H1 (cell line): Measurements from ENCODE around the gene PSPC1. TPM values are rescaled to one million over a fixed set of nuclear protein-coding genes. Genes with fewer than 3 reads are reported as not detected.

Experiments used
- EP300 ChIP-seq, 2 experiments: IDR thresholded peaks; 1 replicate in 1 of 2; 2 replicates in 1 of 2; pipeline ENCODE4 v1.6.1; 2011 to 2012; ENCODE audit warnings: low read depth in 2 of 2, low read length in 2 of 2, mild to moderate bottlenecking in 2 of 2, borderline replicate concordance in 1 of 2, inconsistent platforms in 1 of 2, moderate library complexity in 1 of 2
- FOSL1 ChIP-seq: IDR thresholded peaks from 2 replicates; pipeline ENCODE4 v1.6.1; 2011; ENCODE audit warnings: mild to moderate bottlenecking, low read depth, low read length, moderate library complexity; ENCODE audit not compliant: insufficient read depth
- POLR2AphosphoS5 ChIP-seq: IDR thresholded peaks from 2 replicates; pipeline ENCODE4 v1.6.1; 2011; ENCODE audit warnings: low read depth, low read length
- RAD21 ChIP-seq, 2 experiments: IDR thresholded peaks in 1 of 2; conservative IDR thresholded peaks in 1 of 2; 2 replicates each; pipeline ENCODE4 v1.6.1; 2011; ENCODE audit warnings: low read depth in 2 of 2, low read length in 2 of 2, improper control_type of control experiment in 1 of 2, inconsistent platforms in 1 of 2, mild to moderate bottlenecking in 1 of 2, moderate library complexity in 1 of 2
- RBBP5 ChIP-seq: IDR thresholded peaks from 2 replicates; pipeline ENCODE4 v1.7.1; 2012; ENCODE audit warnings: low read depth, mild to moderate bottlenecking, inconsistent platforms, low read length, moderate library complexity, borderline replicate concordance
- SIX5 ChIP-seq: IDR thresholded peaks from 2 replicates; pipeline ENCODE4 v1.6.1; 2011; ENCODE audit warnings: mild to moderate bottlenecking, low read depth, low read length
- polyA plus RNA-seq, 7 experiments: library from polyadenylated mRNA; depleted of rRNA in 3 of 7; stranded (reverse) in 5 of 7; unstranded in 2 of 7; fragments of >200 nt in 5 of 7; fragments of 200-250 nt in 2 of 7; gene quantifications; 1 replicate in 5 of 7; 2 replicates in 1 of 7; 4 replicates in 1 of 7; pipeline versions ENCODE4 v1.2.1 to v1.2.3, GENCODE V29; 2011 to 2013; ENCODE audit warnings: missing spikeins in 2 of 7, mixed read lengths in 2 of 7
- total RNA-seq: library from RNA; stranded (reverse); fragmentation: NEBNext Ultra II Directional; extraction: Animal tissue kit (Norgen Biotek cat#: 25700); gene quantifications from 2 replicates; pipeline ENCODE4 v1.2.1, GENCODE V29; 2021

The PSPC1 gene
- total and polyA plus RNA-seq, 2 of the 8 experiments (the other 6 are each of a cell fraction or from before 2014, with no cell fraction given) = 53.4 to 97.4 TPM

DNA sequence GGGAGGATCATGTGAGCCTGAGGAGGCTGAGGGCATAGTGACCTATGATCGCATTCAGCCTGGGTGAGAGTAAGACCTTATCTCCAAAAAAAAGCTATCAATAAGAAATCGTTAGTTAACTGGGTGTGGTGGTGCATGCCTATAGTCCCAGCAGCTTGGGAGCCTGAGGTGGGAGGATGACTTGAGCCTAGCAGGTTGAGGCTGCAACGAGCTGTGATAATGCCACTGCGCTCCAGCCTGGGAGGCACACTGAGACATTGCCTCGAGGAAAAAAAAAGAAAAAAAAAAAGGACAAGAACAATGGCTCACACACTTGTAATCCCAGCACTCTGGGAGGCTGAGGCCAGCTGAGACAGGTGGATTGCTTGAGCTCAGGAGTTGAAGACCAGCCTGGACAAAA, 16.2 kb downstream of the PSPC1 start (continued):
- TF ChIP-seq SIX5 (no peak), EP300 (IDR thresholded peaks at IDR 0.05; ENCODE audit: borderline replicate concordance in 1 of 2, low read depth in 2 of 2, low read length in 2 of 2) (no peak), POLR2AphosphoS5 (no peak), RBBP5 (no peak), RAD21 (IDR thresholded peaks at IDR 0.05 in 1 of 2, conservative IDR thresholded peaks at IDR 0.05 in 1 of 2; ENCODE audit: low read depth in 2 of 2, low read length in 2 of 2) (no peak), FOSL1 (no peak)
